HL-60 (cell line): ENCODE measurements around the gene EEF1AKMT3.

Source experiments
- GABPA ChIP-seq: IDR thresholded peaks from 2 replicates; pipeline ENCODE4 v1.6.1; 2012; ENCODE audit warnings: low read depth
- POLR2AphosphoS5 ChIP-seq: IDR thresholded peaks from 2 replicates; pipeline ENCODE4 v1.6.1; 2012; ENCODE audit warnings: low read depth
- TF ChIP-seq, protein P1 (sequence below): IDR thresholded peaks from one replicate; pipeline ENCODE4 v1.5.1; 2011; ENCODE audit warnings: low read length, control low read depth, inconsistent platforms; ENCODE audit not compliant: insufficient read depth
- TF ChIP-seq, protein P2 (sequence below): IDR thresholded peaks from 2 replicates; pipeline ENCODE4 v1.6.1; 2012; ENCODE audit warnings: low read depth; ENCODE audit not compliant: insufficient replicate concordance

DNA sequence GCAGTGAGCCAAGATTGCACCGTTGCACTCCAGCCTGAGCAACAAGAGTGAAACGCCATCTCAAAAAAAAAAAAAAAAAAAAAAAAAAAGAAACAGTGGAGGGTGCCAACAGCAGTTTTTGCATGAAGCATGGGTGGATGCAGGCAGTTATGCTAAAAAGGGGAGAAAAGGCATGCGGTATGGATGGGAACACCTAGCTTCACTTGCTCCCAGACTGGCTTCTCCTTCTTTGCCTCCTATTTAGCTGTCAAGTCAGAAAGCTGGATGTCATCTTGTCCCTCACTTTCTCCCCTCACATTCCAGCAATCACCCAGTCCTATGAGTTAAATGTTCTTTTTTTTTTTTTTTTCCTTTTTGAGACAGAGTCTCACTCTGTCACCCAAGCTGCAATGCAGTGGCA lies 2.6 kb downstream of the EEF1AKMT3 start:
- TF ChIP-seq, protein P1, sequence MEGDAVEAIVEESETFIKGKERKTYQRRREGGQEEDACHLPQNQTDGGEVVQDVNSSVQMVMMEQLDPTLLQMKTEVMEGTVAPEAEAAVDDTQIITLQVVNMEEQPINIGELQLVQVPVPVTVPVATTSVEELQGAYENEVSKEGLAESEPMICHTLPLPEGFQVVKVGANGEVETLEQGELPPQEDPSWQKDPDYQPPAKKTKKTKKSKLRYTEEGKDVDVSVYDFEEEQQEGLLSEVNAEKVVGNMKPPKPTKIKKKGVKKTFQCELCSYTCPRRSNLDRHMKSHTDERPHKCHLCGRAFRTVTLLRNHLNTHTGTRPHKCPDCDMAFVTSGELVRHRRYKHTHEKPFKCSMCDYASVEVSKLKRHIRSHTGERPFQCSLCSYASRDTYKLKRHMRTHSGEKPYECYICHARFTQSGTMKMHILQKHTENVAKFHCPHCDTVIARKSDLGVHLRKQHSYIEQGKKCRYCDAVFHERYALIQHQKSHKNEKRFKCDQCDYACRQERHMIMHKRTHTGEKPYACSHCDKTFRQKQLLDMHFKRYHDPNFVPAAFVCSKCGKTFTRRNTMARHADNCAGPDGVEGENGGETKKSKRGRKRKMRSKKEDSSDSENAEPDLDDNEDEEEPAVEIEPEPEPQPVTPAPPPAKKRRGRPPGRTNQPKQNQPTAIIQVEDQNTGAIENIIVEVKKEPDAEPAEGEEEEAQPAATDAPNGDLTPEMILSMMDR: no peak
- TF ChIP-seq POLR2AphosphoS5 (no peak), GABPA (no peak)
- TF ChIP-seq, protein P2, sequence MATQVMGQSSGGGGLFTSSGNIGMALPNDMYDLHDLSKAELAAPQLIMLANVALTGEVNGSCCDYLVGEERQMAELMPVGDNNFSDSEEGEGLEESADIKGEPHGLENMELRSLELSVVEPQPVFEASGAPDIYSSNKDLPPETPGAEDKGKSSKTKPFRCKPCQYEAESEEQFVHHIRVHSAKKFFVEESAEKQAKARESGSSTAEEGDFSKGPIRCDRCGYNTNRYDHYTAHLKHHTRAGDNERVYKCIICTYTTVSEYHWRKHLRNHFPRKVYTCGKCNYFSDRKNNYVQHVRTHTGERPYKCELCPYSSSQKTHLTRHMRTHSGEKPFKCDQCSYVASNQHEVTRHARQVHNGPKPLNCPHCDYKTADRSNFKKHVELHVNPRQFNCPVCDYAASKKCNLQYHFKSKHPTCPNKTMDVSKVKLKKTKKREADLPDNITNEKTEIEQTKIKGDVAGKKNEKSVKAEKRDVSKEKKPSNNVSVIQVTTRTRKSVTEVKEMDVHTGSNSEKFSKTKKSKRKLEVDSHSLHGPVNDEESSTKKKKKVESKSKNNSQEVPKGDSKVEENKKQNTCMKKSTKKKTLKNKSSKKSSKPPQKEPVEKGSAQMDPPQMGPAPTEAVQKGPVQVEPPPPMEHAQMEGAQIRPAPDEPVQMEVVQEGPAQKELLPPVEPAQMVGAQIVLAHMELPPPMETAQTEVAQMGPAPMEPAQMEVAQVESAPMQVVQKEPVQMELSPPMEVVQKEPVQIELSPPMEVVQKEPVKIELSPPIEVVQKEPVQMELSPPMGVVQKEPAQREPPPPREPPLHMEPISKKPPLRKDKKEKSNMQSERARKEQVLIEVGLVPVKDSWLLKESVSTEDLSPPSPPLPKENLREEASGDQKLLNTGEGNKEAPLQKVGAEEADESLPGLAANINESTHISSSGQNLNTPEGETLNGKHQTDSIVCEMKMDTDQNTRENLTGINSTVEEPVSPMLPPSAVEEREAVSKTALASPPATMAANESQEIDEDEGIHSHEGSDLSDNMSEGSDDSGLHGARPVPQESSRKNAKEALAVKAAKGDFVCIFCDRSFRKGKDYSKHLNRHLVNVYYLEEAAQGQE: no peak
